Measurements from ENCODE around the gene CHTF18.

- no peak for TF ChIP-seq EZH2phosphoT487 (IDR thresholded peaks at IDR 0.05; ENCODE audit: borderline replicate concordance)
- no peak for TF ChIP-seq CTCF (conservative IDR thresholded peaks at IDR 0.05; ENCODE audit: low read length)
These were observed 32.3 kb downstream of the CHTF18 start for GRCh38 chr16:820748-821147.

All from Loucy (cell line).